Left forelimb (tissue), 1 donor: ENCODE data around the gene SERPINA9.
"Not testable (repeated sequence)": the region's sequence is repeated elsewhere in the genome, so short reads cannot be mapped to it uniquely, and the experiment has no call there.

Source experiments
- DNase-seq: peaks from one replicate; pipeline ENCODE4 v3.0.0-alpha.2; 2018; ENCODE audit warnings: low spot score

The SERPINA9 gene

DNA sequence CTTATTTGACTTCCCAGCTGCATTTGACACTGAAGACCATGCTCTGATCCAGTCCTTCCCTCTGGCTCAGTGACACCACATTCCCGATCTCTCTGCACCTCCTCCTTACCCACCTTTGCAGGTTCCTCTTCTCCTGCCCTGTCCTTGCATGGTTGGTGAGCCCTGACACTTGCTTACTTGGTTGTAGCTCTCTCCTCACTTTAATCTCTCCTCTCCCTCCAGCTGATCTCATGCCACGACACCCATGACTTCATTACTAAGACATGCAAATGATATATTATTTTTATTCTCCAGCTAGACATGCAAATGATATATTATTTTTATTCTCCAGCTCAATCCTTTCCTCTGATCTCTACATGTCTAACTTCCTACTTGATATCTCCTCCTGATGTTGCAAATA is at the start of gene SERPINA9:
SERPINA9 (minus strand) TSS at position 175 of the 400 bp plus-strand sequence. CDS start 6,357 bp downstream, outside the sequence.
- DNase-seq = no peak

DNA sequence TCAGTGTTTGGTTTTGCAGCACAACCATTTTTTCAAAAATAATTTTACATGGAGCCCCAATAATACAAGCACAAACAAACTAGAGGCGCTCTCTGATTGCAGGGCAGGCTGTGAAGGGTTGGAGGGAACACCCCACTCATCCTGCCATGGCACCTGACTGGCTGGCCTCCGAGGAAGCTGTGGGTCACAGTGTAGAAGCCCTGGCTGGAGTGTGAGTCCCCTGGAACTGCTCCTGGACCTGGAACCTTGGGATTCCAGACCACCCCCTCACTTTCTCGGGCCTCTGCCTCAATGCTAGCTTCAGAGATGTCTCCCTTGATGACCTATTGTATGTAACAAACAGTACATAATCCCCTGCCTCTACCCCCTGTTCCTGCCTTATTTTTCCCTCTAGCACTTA is 48.1 kb upstream of the SERPINA9 start:
- peak; percentile 47 for DNase-seq

GRCh38 chr14:94523265-94523664 is 47.3 kb upstream of the SERPINA9 start:
- DNase-seq = no peak

- DNase-seq = no peak
These were observed 46.2 kb upstream of the SERPINA9 start for GRCh38 chr14:94522115-94522724.

DNA sequence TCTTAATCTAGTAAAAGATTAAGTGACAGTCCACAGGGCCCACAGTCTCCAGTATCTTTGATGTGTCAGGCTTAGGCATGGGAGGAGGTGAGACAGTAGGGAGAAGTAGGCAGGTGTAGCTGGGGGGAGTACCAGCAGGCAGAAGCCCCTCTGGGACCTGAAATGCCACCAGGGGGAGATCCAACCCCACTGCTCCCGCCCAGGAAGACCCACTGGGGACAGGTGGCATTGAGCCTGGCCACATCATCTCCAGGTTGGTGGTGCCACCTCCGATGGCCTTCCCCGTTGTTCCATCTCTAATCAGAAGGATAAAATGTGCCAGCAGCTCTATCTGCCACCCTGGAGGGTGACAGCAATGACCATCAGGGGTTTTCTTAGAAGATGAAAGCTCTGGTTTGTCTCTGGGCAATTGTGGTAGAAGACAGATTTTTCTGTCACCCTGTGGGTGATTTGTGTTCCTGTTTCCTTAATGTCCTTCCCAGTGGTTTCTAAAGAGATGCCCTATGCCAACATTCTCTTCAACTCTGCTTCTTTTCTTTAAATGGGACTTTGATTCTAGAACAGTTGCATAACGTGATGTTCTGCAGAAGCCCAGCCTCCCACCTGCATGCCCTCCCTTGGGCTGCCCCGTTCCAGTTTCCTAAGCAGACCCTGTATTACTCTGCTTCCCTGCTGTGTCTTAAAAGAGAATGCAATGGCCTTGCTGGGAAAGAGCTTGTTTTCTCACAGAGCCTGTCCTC is 45.5 kb upstream of the SERPINA9 start:
- no peak for DNase-seq

DNA sequence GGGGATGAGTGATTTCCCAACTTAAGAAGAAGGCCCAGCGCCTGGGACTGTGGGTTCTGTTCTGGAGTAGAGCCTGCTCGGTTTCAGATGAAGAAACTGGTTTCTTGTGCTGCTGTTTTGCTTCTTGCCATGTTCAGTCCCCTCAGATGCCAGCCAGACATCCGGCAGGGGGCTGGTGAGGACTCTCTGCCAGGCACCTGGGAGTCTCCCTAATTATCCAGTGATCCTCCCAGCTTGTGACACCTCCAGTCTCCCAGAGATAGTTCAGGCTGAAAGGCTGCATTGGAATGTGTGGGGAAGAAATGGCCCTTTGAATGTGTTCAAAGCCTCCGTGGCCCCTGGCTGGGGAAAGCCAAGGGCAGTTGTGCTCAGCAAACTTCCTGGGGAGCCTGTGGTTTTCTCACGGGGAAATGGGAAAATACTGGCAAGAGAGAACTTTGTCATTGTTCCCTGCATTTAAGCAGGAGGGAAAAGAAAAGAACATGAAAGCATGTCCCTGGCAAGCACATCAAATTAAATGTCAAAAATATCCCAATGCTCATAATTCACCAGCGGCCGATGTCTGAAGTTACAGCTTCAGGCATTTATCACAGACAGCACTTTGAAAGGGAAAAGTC is 41.8 kb upstream of the SERPINA9 start:
- no peak for DNase-seq

GRCh38 chr14:94517248-94517640 is 41.2 kb upstream of the SERPINA9 start:
- DNase-seq = no peak

DNA sequence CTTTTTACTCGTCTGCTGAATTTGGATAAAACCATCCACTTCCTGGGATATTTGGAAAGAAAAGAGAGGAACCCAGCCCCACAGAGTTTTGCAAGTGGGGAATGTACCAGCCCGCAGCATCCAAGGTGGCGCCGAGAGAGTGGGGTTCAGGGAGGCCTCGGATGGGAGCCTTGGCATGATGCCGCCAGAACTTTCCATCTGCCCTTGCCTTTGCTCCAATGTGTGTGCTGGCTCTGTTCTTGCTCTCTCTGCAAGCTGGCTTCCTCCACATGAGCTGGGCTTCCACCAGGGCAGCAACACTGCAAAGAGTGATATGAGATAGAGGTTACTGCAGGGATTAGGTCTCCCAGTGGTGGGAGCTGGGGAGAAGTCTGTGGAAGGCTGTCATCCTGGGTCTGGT is 39.9 kb upstream of the SERPINA9 start:
- no peak for DNase-seq

DNA sequence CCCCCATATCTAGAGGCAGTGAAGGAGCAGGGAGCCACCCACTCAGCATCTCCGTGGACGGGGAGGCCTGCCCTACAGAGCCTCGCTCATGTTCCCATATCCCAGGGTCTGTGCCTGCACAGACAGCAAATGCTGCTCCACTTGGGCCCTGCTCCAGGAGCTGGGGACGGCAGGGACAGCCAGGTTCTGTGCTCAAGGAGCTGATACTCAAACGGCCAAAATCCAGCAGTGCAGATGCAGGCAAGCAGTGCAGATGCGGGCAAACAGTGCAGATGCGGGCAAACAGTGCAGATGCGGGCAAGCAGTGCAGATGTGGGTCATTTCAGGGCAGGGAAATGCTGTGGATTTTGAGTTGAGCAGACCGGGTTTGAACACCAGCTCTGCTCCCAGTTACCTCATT is 39.4 kb upstream of the SERPINA9 start:
- no peak for DNase-seq

DNA sequence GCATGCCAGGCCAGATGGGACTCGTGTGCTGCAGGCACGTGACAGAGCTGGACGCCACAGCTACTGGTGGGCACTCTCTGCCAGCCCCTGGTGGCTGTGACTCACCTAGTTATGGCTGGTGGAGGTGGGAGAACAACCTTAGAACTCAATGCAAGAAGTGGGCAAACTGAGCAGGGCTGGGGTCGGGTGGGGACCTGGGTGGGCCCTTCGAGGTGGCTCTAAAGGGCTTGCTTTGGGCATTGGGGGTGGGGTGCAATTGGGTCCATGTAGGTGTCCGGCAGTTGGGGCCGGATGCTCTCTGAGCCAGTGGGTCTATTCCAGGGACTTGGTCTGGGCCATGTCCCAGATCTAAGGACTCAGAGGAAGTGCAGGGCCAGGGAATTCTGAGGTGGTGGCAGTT is 38.4 kb upstream of the SERPINA9 start:
- DNase-seq = no peak

DNA sequence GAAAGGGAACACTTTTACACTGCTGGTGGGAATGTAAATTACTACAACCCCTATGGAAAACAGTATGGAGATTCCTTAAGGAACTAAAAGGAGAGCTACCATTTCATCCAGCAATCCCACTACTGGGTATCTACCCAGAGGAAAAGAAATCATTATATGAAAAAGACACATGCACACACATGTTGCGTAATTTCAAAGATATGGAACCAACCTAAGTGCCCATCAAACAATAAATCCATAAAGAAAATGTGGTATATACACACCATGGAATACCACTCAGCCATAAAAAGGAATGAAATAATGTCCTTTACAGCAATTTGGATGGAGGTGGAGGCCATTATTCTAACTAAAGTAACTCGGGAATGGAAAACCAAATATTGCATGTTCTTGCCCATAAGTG is 34.5 kb upstream of the SERPINA9 start:
- DNase-seq = not testable (repeated sequence)

- no peak for DNase-seq
These were observed 33.4 kb upstream of the SERPINA9 start, which contains the start of gene SERPINA12 for GRCh38 chr14:94509356-94509755. TSS of gene SERPINA12 (minus strand) at chr14:94509469. CDS start at chr14:94498397, 11,072 bp downstream.

GRCh38 chr14:94505641-94506040 is 29.6 kb upstream of the SERPINA9 start:
- DNase-seq = no peak

DNA sequence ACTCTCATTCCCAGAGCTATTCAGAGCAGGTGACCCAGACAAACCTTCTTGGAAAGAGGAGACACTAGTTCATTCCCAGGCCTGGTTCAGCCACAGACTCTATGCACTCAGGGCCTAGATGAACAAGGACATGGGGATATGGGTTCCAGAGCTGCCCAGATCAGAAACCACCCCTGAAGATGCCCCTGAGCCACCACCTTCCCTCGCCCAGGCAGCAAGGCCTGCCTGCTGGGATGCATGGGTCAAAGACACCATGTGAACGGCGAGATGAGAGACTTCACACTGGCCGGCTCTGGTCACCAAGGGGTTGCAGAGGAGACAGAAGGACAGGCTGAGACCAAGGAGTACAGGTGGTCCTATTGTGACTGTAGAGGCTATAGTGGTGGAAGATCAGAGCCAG is 29.2 kb upstream of the SERPINA9 start:
- no peak for DNase-seq

GRCh38 chr14:94501588-94502516 is 25.9 kb upstream of the SERPINA9 start:
- no peak for DNase-seq

- DNase-seq = no peak
These were observed 24.3 kb upstream of the SERPINA9 start for GRCh38 chr14:94500264-94500663.

GRCh38 chr14:94499673-94500072 is 23.7 kb upstream of the SERPINA9 start:
- DNase-seq = no peak

DNA sequence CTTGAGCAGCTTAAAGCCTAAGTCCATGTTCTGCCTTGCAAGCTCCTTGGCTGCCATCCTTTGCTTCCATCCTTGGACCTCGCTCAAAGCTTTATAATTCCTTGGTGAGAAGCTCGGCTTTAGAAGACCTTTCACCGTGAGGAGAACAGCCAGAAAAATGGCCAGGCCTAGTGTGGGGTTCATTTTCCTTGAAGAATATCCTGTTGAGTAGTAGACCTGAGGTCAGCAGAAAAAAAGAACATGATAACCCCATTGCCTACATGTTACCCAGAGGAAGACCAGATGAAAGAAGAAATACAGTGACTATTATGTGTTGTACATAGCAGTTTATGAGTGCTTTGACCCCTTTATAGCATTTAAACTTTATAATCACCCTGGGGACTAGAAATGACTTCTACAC is 22.2 kb upstream of the SERPINA9 start:
- no peak for DNase-seq

- DNase-seq = no peak
These were observed 18.1 kb upstream of the SERPINA9 start for GRCh38 chr14:94494085-94494484.

DNA sequence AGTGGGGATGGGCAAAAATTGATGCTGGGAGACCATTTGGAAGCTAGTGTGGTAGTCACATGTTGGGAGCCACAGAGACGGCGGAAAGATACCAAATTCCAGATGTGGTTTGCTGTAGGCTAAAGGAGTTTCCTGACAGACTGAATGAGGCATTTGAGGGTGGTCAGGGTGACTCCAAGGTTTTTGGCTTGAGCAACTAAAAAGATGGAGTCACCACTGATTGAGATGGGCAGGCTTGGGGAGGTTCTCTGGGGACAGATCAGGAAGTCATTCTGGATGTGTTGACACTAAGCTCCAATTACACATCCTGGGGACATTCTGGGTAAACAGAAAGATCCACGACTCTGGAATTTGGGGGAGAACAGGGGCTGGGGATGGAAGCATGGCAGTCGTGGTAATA is 15.5 kb upstream of the SERPINA9 start:
- no peak for DNase-seq

- no peak for DNase-seq
These were observed 13.3 kb upstream of the SERPINA9 start for GRCh38 chr14:94489336-94489735.

DNA sequence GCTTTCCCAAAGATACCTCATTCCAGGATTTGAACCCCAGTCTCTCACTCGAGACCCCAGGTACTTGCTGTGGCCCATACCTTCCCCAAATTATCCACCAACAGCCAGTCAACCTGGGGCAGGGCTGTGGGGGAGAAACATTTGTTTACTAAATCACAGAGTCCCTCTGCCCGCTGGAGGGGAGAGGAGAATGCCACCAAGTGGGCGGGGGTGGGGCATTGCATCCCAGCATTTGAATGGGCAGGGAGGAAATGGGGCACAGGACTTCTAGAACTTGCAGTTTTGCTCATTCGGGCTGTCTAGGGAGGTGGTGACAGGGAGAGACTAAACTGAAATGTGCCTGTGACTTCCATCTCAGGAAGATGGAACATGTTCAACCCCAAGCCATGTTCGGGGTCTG is 10.9 kb upstream of the SERPINA9 start:
- no peak for DNase-seq
